ENCODE data around the gene RNF166.

RNF166 gene
- total RNA-seq, result 0.92 to 91.2 (median 33.9) reads per million in 17 experiments

GRCh38 chr16:88706229-88706964 is at the start of gene RNF166, which contains the start of gene CTU2:
TSS of gene RNF166 (minus strand) at chr16:88706408. CDS start at chr16:88706325, 83 bp downstream.
TSS of gene CTU2 (plus strand) at chr16:88706503. CDS start at chr16:88706531, 28 bp downstream.
- peak; percentile 94 to 98 (median 97) for DNase-seq

DNA sequence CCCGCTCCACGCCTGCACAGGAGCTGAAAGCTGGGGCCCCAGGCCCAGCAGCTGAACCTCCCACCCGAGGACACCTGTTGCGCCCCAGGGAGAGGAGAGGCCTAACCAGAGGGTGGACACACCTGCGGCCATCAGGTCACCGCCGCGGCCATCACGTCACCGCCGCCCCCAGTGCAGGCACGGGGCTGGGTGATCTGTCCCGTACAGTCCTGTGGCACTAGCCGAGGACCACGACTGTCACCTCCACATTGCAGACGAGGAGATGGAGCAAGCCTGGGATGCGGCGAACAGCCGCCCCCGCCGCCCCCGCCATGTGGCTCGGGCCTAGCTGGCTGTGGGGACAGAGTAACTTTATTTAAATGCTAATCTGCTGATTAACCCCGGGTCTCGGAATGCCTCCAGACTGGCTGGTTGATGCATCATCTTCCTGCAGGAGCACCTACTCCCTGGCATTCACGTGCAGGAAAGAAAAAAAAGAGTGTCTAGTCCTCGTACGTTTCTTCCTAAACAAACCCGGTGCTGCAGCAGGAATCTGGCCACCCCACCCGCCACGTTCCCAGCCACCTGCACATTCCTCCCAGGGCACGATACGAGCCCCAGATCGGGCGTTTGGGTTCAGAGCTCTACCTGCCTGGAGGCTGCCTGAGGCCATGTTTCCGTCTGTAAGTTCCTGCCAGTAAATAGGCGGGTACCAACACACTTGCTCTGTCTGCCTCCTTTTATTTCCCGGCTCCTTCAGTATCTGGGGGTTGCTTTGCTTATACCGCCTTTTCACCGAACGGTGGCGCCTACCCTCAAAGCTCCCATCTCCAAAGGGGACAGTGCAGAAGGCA is 48.9 kb upstream of the RNF166 start:
- peak in 2 of 4 experiments; percentile 34 to 47 for DNase-seq

GRCh38 chr16:88754109-88754911 is 48.1 kb upstream of the RNF166 start:
- no peak for DNase-seq

DNA sequence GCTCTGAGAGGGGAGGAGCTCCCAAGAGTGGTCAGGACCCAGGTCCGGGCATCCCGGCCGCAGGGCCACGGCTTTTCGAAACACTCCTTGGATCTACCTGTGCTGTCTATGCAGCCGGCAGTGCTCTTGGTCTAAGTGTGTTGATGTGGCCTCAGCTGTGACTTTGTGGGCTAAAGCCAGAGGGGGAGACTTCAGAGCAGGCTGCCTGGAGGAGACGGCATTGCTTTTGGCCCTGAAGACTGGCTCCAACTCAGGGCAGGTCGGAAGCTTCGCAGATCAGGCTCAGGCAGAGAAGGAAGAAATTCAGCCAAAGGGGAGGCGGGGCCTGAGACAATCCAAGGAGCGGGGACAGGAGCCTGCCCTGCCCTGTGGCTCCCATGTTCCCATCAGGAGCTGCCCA is 47.4 kb upstream of the RNF166 start:
- no peak for DNase-seq

DNA sequence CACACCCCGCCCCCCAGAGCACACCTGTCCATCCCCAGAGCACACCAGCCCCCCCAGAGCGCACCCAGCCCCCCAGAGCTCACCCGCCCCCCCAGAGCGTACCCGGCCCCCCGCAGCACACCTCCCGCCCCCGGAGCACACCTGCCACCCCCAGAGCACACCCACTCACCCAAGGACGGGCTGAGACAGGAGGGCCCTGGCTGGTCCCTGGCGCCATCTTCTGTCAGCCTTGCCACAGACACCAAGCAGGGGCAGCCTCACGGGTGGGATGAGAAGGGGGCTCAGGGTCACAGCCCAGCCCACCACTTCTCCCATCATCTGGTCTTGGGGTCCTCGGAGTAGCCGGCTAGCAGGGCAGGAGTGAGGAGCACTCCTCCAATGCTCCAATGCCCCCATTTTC is 47.0 kb upstream of the RNF166 start:
- no peak for DNase-seq

GRCh38 chr16:88752386-88753002 is 46.3 kb upstream of the RNF166 start:
- no peak for DNase-seq

DNA sequence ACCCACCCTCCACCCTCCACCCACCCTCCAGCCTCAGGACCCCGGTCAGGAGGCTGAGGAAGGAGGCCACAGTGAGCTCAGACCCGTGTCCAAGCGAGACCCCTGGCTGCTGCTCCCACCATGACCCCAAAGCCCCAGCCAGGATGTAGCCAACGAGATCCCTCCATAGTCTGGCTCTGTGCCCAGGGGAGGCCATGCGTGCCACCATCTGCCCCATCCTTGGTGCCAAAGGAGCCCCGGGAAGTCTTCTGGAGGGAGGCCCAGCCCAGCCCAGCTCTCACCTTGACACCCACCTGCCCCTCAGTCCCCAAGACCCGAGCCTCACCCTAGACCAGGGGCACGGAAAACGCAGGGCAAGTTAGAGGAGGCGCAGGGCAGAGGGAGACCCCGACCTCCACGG is 44.6 kb upstream of the RNF166 start:
- DNase-seq, result no peak

GRCh38 chr16:88749358-88749757 is 43.1 kb upstream of the RNF166 start:
- no peak for DNase-seq

DNA sequence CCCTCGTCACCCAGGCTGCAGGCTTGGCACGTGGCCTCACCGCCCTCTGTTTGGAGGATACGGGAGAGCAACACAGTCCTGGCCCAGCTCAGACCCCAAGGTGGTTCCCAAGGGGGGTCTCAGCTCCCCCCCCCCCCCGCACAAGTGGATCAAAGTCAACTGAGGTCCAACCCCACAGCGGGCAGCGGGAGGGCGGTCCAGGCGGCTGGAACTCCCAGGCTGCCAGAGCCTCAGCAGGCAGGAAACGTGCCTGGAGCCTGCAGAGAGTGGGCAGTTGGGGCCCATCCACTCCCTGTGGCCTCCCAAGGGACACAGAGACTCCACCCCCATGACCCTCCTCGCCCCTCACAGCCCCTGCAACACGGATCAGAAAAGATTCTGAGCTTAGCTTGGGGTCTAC is 42.2 kb upstream of the RNF166 start:
- no peak for DNase-seq

GRCh38 chr16:88747588-88748301 is 41.5 kb upstream of the RNF166 start:
- peak; percentile 62 to 80 (median 75) for DNase-seq

- DNase-seq, result no peak
Observed at GRCh38 chr16:88746506-88746905, 40.3 kb upstream of the RNF166 start.

- DNase-seq, result no peak
Observed at GRCh38 chr16:88744577-88745521, 38.6 kb upstream of the RNF166 start.

GRCh38 chr16:88743693-88744576 is 37.7 kb upstream of the RNF166 start:
- DNase-seq, result peak; percentile 66 to 91 (median 82)

DNA sequence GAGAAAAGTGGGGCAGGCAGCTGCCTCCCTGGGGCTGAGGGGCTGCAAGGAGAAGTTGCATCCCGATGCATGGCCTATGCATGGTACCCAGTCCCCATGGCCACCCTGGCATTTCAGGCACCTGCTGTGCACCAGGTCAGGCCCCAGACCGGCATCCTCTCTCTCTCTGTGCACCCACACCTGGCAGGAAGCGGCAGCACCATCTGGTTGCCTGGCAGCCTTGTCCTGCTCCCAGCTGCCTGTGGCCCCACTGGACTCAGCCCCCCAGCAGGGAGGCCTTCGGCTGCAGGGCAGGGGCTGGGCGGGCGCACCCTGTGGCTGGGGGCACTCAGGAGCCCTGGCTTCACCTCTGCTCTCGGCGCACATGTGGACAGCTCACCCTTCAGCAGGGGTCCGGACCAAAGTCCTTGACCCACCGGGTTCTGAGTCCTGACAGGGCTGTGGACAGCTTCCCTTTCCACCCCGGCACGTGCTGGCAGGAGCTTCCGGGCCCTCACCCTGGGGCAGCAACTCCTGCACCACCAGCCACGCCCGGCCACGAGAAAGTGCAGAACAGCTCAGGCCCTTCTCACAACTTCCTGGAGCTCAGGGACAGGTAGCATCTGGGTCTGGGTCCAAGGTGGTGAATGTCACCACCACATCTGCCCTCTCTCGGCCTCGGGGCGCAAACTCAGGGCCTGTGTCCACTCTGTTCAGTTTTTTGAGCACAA is 36.8 kb upstream of the RNF166 start:
- DNase-seq, result no peak

DNA sequence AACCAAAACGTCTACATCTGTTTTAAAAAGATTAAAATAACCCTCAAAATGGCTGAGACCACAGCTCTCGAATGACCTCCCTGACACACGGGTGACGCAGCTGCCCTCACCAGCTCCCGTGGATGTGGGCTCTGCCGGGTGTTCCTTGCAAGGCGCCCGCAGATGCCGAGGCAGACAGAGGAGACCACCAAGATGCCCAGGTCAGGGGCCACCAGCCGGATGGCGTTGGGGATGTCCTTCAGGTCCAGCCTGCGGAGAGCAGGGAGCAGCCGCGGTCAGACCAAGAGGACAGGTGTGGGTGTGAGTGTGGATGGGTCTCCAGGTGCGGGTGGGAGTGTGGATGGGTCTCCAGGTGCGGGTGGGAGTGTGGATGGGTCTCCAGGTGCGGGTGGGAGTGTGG is 35.2 kb upstream of the RNF166 start:
- DNase-seq, result no peak

DNA sequence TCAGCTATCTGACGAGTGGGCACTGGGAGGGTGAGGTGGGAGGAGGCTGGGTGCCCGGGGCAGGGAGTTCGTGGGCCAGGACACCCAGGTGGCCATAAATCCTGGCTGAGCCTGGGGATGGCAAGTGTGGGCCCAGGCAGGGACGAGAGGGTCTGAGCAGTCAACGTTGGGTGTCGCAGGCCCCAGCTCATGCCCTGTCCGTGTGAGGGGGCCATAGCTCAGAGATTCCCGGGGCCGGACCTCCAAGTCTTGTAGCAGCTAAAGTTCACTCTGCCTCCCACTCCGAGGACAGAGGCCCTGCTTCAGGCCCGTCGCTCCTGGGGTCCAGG is 34.5 kb upstream of the RNF166 start:
- no peak for DNase-seq

- DNase-seq, result no peak
Observed at GRCh38 chr16:88739977-88740726, 33.9 kb upstream of the RNF166 start.

Measured in suppressor macrophage (primary cell).